A673 (cell line): ENCODE results near the gene MED6. TPM values are rescaled to one million over a fixed set of nuclear protein-coding genes. Genes with fewer than 3 reads are reported as not detected.

Source experiments
- BruUV-seq: library from RNA; stranded (reverse); fragments of 400-500 nt; replicated peaks from 2 replicates; lab custom pipeline; 2021; lab: Mats Ljungman, UMichigan
- CTCF ChIA-PET: fragments of 300-600 bp; sonication (Branson Sonifier 250); formaldehyde crosslinking; loops from one replicate; lab custom pipeline; 2022; ENCODE audit warnings: antibody characterized with exemption; lab: Charles Lee
- POLR2A ChIA-PET: fragments of 300-600 bp; sonication (Branson Sonifier 250); formaldehyde crosslinking; loops from one replicate; lab custom pipeline; 2022; ENCODE audit warnings: antibody characterized with exemption; ENCODE audit not compliant: low non-redundant PET; lab: Charles Lee
- DNase-seq: peaks from one replicate; pipeline ENCODE4 v3.0.0-alpha.2; 2015; ENCODE audit warnings: low spot score
- H3K27ac ChIP-seq: fragments of 200-600 bp; sonication (generic); 2 replicates; pipeline ENCODE4 v1.5.1; 2016; ENCODE audit warnings: mixed run types, low read depth, mild to moderate bottlenecking, mixed read lengths, antibody characterized with exemption, low read length; ENCODE audit not compliant: poor library complexity, severe bottlenecking
- H3K27me3 ChIP-seq: fragments of 200-600 bp; sonication (generic); replicated peaks from 2 replicates; pipeline ENCODE4 v1.6.1; 2017; ENCODE audit warnings: mixed run types, low read depth, mild to moderate bottlenecking, mixed read lengths, antibody characterized with exemption, low read length; ENCODE audit not compliant: insufficient read depth, poor library complexity
- H3K36me3 ChIP-seq: fragments of 200-600 bp; sonication (generic); 2 replicates; pipeline ENCODE4 v1.6.1; 2016; ENCODE audit warnings: mixed run types, mild to moderate bottlenecking, mixed read lengths, antibody characterized with exemption, low read length; ENCODE audit not compliant: insufficient read depth, poor library complexity, severe bottlenecking
- H3K4me1 ChIP-seq: fragments of 200-600 bp; sonication (generic); 2 replicates; pipeline ENCODE4 v1.6.1; 2017; ENCODE audit warnings: mixed run types, mild to moderate bottlenecking, mixed read lengths, antibody characterized with exemption, low read length; ENCODE audit not compliant: insufficient read depth, poor library complexity, severe bottlenecking
- H3K4me3 ChIP-seq: fragments of 200-600 bp; sonication (generic); 2 replicates; pipeline ENCODE4 v1.5.1; 2016; ENCODE audit warnings: low read depth, mixed run types, mild to moderate bottlenecking, mixed read lengths, low read length; ENCODE audit not compliant: poor library complexity, severe bottlenecking
- H3K9me3 ChIP-seq: fragments of 200-600 bp; sonication (generic); 2 replicates; pipeline ENCODE4 v1.6.1; 2016; ENCODE audit warnings: mixed run types, low read depth, mild to moderate bottlenecking, mixed read lengths, antibody characterized with exemption, low read length; ENCODE audit not compliant: poor library complexity, severe bottlenecking
- CTCF ChIP-seq: fragments of 300-800, 200-600 bp; sonication (generic); conservative IDR thresholded peaks from 2 replicates; pipeline ENCODE4 v1.5.1; 2017; ENCODE audit warnings: low read depth, mild to moderate bottlenecking, antibody characterized with exemption, low read length, moderate library complexity, mixed read lengths
- EZH2 ChIP-seq: fragments of 200-600 bp; sonication (generic); IDR thresholded peaks from 2 replicates; pipeline ENCODE4 v1.6.1; 2017; ENCODE audit warnings: borderline replicate concordance, low read depth, mild to moderate bottlenecking, mixed read lengths, antibody characterized with exemption, low read length; ENCODE audit not compliant: poor library complexity, severe bottlenecking
- intact Hi-C: fragments of 100-400 bp; cut with micrococcal nuclease; formaldehyde crosslinking; loops from one replicate; pipeline ENCODE4 v1.10.0; 2022; ENCODE audit not compliant: unreplicated experiment
- total RNA-seq: library from RNA; stranded (reverse); gene quantifications from 2 replicates; pipeline ENCODE4 v1.2.3, GENCODE V29; 2021

The MED6 gene
- total RNA-seq, 1 experiment from 2014 or later, result 56.8 TPM

GRCh38 chr14:70571139-70571538, 29.3 kb downstream of the MED6 start:
- Histone ChIP-seq H3K27ac (no peak overlapping the region), H3K4me3 (no peak overlapping the region), H3K36me3 (no peaks in the 10 kb centered on the region), H3K27me3 (no peaks in the 10 kb centered on the region), H3K4me1 (no peaks in the 10 kb centered on the region), H3K9me3 (no peaks in the 10 kb centered on the region)
- ChIA-PET POLR2A (no interaction called here), CTCF (no interaction called here)
- TF ChIP-seq CTCF, result no peak
- no peak for TF ChIP-seq EZH2
- intact Hi-C loops, result no loop called here
- DNase-seq, result no peak
- BruUV-seq, result no TSS peak

DNA sequence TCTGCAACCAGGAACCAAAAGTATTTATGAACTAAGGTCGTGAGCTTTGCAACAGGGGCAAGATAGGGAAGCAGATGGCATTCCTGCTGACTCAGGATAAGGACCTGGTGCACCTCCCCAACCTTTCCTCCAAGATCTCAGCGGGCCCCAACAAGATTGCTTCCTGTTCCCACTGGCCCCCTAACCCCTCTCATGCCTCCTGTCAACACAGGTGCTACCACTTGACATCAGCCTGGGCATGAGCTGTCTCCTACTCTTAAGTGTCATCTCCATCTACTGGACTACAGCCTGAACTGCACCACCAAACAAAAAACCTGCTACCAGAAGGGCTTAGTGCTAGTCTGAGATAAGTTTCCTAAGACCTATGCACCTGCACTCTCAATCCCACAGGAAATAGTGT, 32.7 kb downstream of the MED6 start:
- ChIA-PET CTCF (interaction anchor here (1.2 kb wide), 1 partner anchor 481 kb away, joined by 5 read pairs; no protein-coding TSS in a partner anchor), POLR2A (no interaction called here)
- H3K9me3 ChIP-seq, result no peaks in the 10 kb centered on the region
- peak; percentile 48 for DNase-seq
- BruUV-seq, result no TSS peak
- H3K27ac ChIP-seq, result no peak overlapping the region
- intact Hi-C loops, result loop anchor here (2.0 kb wide), 1 partner anchor 481 kb away; no protein-coding TSS in a partner anchor
- H3K4me3 ChIP-seq, result no peak overlapping the region
- no peaks in the 10 kb centered on the region for H3K4me1 ChIP-seq
- no peaks in the 10 kb centered on the region for H3K36me3 ChIP-seq
- no peaks in the 10 kb centered on the region for H3K27me3 ChIP-seq
- no peak for TF ChIP-seq EZH2
- TF ChIP-seq CTCF, result peak; percentile 64

- peak; percentile 5 for DNase-seq
- BruUV-seq, result no TSS peak
- Histone ChIP-seq H3K36me3 (peaks cover 5% of the 10 kb centered on the region), H3K27me3 (no peaks in the 10 kb centered on the region), H3K9me3 (peaks cover 9% of the 10 kb centered on the region), H3K4me1 (no peaks in the 10 kb centered on the region), H3K4me3 (no peak overlapping the region), H3K27ac (no peak overlapping the region)
- ChIA-PET POLR2A (no interaction called here), CTCF (no interaction called here)
- no peak for TF ChIP-seq CTCF
- TF ChIP-seq EZH2, result no peak
- intact Hi-C loops, result no loop called here
These were observed 36.6 kb downstream of the MED6 start for GRCh38 chr14:70563869-70564268.
